PFSK-1 (cell line): ENCODE results near the gene MYO16.

Experiments
- FOXP2 ChIP-seq: optimal IDR thresholded peaks from 2 replicates; pipeline ENCODE3; 2011; ENCODE audit warnings: borderline replicate concordance, control low read depth, inconsistent platforms; ENCODE audit not compliant: insufficient read depth; ENCODE audit errors: extremely low read length, extremely low read depth
- POLR2AphosphoS5 ChIP-seq: IDR thresholded peaks from 2 replicates; pipeline ENCODE4 v1.6.1; 2012; ENCODE audit warnings: low read depth, mild to moderate bottlenecking, control low read depth, low read length, moderate library complexity
- SIN3A ChIP-seq: IDR thresholded peaks from 2 replicates; pipeline ENCODE4 v1.6.1; 2012; ENCODE audit warnings: mild to moderate bottlenecking, low read length, moderate library complexity, borderline replicate concordance; ENCODE audit not compliant: insufficient read depth
- TAF1 ChIP-seq: IDR thresholded peaks from 2 replicates; pipeline ENCODE4 v1.6.1; 2012; ENCODE audit warnings: low read length, control low read depth, borderline replicate concordance; ENCODE audit not compliant: insufficient read depth
- TF ChIP-seq, protein P1 (sequence below), 2 experiments: IDR thresholded peaks; 2 replicates each; pipeline versions ENCODE4 v1.6.1 to v1.8.0; 2011 to 2012; ENCODE audit warnings: low read depth in 2 of 2, low read length in 2 of 2, control low read depth in 1 of 2, inconsistent platforms in 1 of 2, mild to moderate bottlenecking in 1 of 2, moderate library complexity in 1 of 2; ENCODE audit not compliant: insufficient read depth in 1 of 2

DNA sequence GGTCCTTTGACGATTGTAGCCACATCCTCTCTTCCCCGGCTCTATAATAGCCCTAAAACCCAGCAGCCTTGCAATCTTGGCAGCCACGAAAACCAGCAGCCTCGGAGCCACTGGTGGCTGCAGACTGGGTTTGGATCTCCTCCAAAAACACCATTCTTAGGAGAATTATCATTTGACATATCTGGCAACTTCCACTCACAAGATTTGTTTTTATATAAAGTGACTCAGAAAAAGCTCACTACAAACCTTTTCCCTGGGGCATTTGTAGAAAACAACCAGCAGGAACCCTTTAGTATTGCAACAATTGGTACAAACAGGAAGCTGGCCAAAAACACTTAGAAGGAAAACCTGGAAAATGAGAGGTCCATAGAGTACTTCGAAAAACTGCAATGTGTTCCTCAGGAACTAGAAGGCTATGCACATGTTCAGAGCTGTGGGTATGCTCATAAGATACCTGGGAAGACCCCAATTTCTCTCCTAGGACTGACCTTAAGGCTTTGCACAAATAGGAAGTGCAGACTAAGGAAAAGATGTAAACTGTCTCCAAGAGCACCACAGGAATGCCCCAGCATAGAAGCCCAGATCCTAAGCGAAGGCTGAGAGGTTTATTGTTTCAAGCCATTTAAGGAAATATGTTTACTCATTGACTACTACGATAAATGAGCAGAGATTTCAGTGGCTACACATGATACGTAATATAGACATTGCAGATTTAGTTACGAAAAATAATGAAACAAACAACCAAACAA, 71.2 kb downstream of the MYO16 start:
- TF ChIP-seq, protein P1, sequence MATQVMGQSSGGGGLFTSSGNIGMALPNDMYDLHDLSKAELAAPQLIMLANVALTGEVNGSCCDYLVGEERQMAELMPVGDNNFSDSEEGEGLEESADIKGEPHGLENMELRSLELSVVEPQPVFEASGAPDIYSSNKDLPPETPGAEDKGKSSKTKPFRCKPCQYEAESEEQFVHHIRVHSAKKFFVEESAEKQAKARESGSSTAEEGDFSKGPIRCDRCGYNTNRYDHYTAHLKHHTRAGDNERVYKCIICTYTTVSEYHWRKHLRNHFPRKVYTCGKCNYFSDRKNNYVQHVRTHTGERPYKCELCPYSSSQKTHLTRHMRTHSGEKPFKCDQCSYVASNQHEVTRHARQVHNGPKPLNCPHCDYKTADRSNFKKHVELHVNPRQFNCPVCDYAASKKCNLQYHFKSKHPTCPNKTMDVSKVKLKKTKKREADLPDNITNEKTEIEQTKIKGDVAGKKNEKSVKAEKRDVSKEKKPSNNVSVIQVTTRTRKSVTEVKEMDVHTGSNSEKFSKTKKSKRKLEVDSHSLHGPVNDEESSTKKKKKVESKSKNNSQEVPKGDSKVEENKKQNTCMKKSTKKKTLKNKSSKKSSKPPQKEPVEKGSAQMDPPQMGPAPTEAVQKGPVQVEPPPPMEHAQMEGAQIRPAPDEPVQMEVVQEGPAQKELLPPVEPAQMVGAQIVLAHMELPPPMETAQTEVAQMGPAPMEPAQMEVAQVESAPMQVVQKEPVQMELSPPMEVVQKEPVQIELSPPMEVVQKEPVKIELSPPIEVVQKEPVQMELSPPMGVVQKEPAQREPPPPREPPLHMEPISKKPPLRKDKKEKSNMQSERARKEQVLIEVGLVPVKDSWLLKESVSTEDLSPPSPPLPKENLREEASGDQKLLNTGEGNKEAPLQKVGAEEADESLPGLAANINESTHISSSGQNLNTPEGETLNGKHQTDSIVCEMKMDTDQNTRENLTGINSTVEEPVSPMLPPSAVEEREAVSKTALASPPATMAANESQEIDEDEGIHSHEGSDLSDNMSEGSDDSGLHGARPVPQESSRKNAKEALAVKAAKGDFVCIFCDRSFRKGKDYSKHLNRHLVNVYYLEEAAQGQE (IDR thresholded peaks at IDR 0.05; ENCODE audit: insufficient read depth in 1 of 2, low read depth in 2 of 2, low read length in 2 of 2): no peak
- TF ChIP-seq SIN3A: no peak
- no peak for TF ChIP-seq POLR2AphosphoS5
- no peak for TF ChIP-seq TAF1
- no peak for TF ChIP-seq FOXP2
